Stimulated activated naive B cell treated with anti-CD40 and anti-IgM and Interleukin-4, amounts not matched to agents 10 μg/mL and 1 μg/mL and 100 μg/mL, for 72 hours (primary cell): ENCODE measurements around the gene SLC24A3.

Experiments used
- ATAC-seq, 2 donors: fragments of 150-1000 bp; cut with Tn5 transposase; replicated peaks; 2 replicates each; pipeline ENCODE4 v1.10.0; 2021; ENCODE audit warnings: moderate library complexity in 1 of 2
- DNase-seq: peaks from one replicate; pipeline ENCODE4 v3.0.0; 2021
- H3K27ac Mint-ChIP-seq: one replicate; pipeline ENCODE4 v1.8.0; 2022; ENCODE audit warnings: mild to moderate bottlenecking, mixed read lengths
- H3K27me3 Mint-ChIP-seq, 2 donors: one replicate each; pipeline ENCODE4 v1.8.0; 2022; ENCODE audit warnings: mixed read lengths in 2 of 2
- H3K36me3 Mint-ChIP-seq, 2 donors: one replicate each; pipeline ENCODE4 v1.8.0; 2022; ENCODE audit warnings: mixed read lengths in 2 of 2, mild to moderate bottlenecking in 1 of 2
- H3K4me1 Mint-ChIP-seq, 2 donors: one replicate each; pipeline ENCODE4 v1.8.0; 2022; ENCODE audit warnings: mixed read lengths in 2 of 2, mild to moderate bottlenecking in 1 of 2
- H3K4me3 Mint-ChIP-seq, 2 donors: one replicate each; pipeline ENCODE4 v1.8.0; 2022; ENCODE audit warnings: mild to moderate bottlenecking in 2 of 2, mixed read lengths in 2 of 2, moderate library complexity in 1 of 2
- H3K9me3 Mint-ChIP-seq, 2 donors: one replicate each; pipeline ENCODE4 v1.8.0; 2022; ENCODE audit warnings: mixed read lengths in 2 of 2, mild to moderate bottlenecking in 1 of 2

Gene SLC24A3

DNA sequence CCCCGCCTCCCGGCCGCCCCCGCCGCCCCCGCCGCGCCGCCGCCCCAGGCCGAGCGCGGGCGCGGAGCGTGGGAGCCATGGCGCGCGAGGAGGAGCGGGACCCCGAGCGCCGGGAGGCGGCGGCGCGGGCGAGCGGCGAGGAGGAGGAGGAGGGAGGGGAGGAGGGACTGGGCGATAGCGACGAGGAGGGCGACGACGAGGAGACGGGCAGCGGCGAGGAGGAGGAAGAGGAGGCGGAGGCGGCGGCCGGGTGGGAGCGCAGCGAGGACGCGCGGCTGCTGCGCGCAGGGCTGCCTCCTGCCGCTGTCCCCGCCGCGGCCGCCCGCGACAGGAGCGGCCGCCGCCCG is at the start of gene SLC24A3:
TSS of gene SLC24A3 (plus strand) at position 174 of the 347 bp plus-strand sequence.
- Mint-ChIP-seq H3K27me3 (peaks cover 52 to 63% of the 10 kb centered on the region in 2 donors), H3K4me3 (peak within 1 kb of the TSS; percentile 48 to 55), H3K27ac (peak within 1 kb of the TSS; percentile 37)

DNA sequence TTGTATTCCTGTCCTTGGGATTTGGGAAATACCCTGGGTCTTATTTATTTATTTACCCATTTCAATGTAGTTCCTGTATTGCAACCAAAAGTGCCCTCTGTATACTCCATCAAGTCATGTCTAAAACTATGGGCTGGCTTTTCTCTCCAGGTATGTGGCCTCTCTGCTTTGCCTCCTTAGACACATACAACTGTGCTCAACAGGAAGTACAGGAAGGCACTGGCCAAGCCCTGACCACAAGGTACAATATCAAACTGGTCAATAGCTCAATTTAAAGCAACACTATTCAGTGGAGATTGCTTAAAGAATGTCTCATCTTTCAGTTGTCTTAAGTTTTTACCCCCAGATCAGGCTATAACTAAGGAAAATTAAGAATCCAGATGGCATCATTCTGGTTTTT is 42.3 kb upstream of the SLC24A3 start:
- ATAC-seq = no peak
- H3K27me3 Mint-ChIP-seq = peaks cover 21 to 26% of the 10 kb centered on the region in 2 donors
- no peak overlapping the region for H3K4me3 Mint-ChIP-seq

More for the DNA sequence above, at the start of gene SLC24A3:
- no peak for ATAC-seq
- Mint-ChIP-seq H3K36me3 (no peaks in the 10 kb centered on the region), H3K9me3 (no peaks in the 10 kb centered on the region), H3K4me1 (peaks cover 4 to 13% of the 10 kb centered on the region in 2 donors)
- no peak for DNase-seq

DNA sequence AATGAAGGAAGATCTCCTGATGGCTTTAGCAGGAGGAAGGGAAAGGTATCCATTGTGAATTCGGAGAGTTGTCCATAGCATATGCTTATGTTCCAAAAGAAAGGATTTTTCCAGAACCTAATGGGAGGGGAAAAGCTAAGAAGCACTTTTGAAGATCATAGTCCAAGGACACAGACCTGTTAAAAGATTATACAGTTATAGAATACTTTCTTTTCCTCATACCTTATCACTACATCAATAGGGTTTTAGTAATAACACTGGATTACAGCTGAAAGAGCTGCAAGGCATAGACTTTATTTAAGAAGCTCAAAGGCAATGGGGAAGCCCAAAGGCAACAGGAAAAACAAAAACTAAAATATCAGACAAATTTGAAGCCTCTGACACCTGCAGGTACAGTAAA is 39.8 kb upstream of the SLC24A3 start:
- Mint-ChIP-seq H3K27ac (no peak overlapping the region), H3K36me3 (peaks cover 1 to 4% of the 10 kb centered on the region in 2 donors), H3K9me3 (peaks cover 9 to 12% of the 10 kb centered on the region in 2 donors), H3K4me1 (no peaks in the 10 kb centered on the region), H3K27me3 (peaks cover 11 to 20% of the 10 kb centered on the region in 2 donors), H3K4me3 (no peak overlapping the region)
- DNase-seq = no peak
- no peak for ATAC-seq

More for the DNA sequence above, 42.3 kb upstream of the SLC24A3 start:
- H3K4me1 Mint-ChIP-seq = no peaks in the 10 kb centered on the region
- H3K9me3 Mint-ChIP-seq = peaks cover 10 to 18% of the 10 kb centered on the region in 2 donors
- no peak overlapping the region for H3K27ac Mint-ChIP-seq
- peaks cover 1 to 5% of the 10 kb centered on the region in 2 donors for H3K36me3 Mint-ChIP-seq
- no peak for DNase-seq

DNA sequence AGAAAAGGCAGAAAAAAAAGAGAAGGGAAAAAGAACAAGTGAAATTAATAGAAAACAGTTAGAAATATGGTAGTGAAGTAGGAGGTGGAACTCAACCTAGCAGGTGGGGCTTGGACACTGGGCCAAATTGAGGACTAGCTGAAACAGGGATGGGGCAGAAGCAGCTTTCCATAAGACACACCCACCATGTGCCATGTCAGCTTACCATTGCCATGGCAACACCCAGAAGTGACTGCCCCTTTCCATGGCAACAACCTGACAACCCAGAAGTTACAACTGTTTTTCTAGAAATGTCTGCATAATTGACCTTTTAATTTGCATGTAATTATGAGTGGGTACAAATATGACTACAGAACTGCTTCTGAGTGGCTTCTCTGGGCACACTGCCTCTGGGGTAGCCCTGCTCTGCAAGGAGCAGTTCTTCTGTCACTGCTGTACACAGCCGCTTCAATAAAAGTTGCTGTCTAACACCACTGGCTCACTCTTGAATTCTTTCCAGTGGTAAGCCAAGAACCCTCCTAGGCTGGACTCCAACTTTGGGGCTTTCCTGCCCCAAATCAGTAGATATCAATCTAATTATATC is 35.9 kb upstream of the SLC24A3 start:
- Mint-ChIP-seq H3K36me3 (no peaks in the 10 kb centered on the region), H3K27ac (no peak overlapping the region)

GRCh38 chr20:19181552-19181951 is 30.9 kb upstream of the SLC24A3 start:
- H3K27ac Mint-ChIP-seq = no peak overlapping the region
- no peaks in the 10 kb centered on the region for H3K27me3 Mint-ChIP-seq
- H3K9me3 Mint-ChIP-seq = peaks cover 0 to 4% of the 10 kb centered on the region in 2 donors
- H3K4me1 Mint-ChIP-seq = no peaks in the 10 kb centered on the region
- ATAC-seq (no peak), DNase-seq (no peak)
- no peak overlapping the region for H3K4me3 Mint-ChIP-seq
- no peaks in the 10 kb centered on the region for H3K36me3 Mint-ChIP-seq

More for the DNA sequence above, 35.9 kb upstream of the SLC24A3 start:
- H3K27me3 Mint-ChIP-seq = peaks cover 11 to 12% of the 10 kb centered on the region in 2 donors
- H3K4me1 Mint-ChIP-seq = no peaks in the 10 kb centered on the region
- DNase-seq = no peak
- peaks cover 0 to 2% of the 10 kb centered on the region in 2 donors for H3K9me3 Mint-ChIP-seq
- no peak overlapping the region for H3K4me3 Mint-ChIP-seq
- ATAC-seq = no peak

- no peaks in the 10 kb centered on the region for H3K4me1 Mint-ChIP-seq
- H3K27ac Mint-ChIP-seq = no peak overlapping the region
- H3K4me3 Mint-ChIP-seq = no peak overlapping the region
- no peak for ATAC-seq
- no peaks in the 10 kb centered on the region for H3K36me3 Mint-ChIP-seq
- H3K9me3 Mint-ChIP-seq = peaks cover 3 to 10% of the 10 kb centered on the region in 2 donors
- no peaks in the 10 kb centered on the region for H3K27me3 Mint-ChIP-seq
- no peak for DNase-seq
These were observed 27.4 kb upstream of the SLC24A3 start for GRCh38 chr20:19185083-19185482.

- Mint-ChIP-seq H3K27ac (no peak overlapping the region), H3K36me3 (no peaks in the 10 kb centered on the region), H3K4me3 (no peak overlapping the region), H3K4me1 (no peaks in the 10 kb centered on the region), H3K27me3 (peaks cover 9 to 18% of the 10 kb centered on the region in 2 donors), H3K9me3 (peaks cover 5 to 6% of the 10 kb centered on the region in 2 donors)
- DNase-seq (no peak), ATAC-seq (no peak)
These were observed 19.1 kb upstream of the SLC24A3 start for GRCh38 chr20:19193349-19193748.

- H3K4me3 Mint-ChIP-seq = no peak overlapping the region
- no peaks in the 10 kb centered on the region for H3K9me3 Mint-ChIP-seq
- H3K36me3 Mint-ChIP-seq = no peaks in the 10 kb centered on the region
- peaks cover 52 to 55% of the 10 kb centered on the region in 2 donors for H3K27me3 Mint-ChIP-seq
- no peak overlapping the region for H3K27ac Mint-ChIP-seq
- ATAC-seq (peak; percentile 75 to 79), DNase-seq (peak; percentile 40)
- H3K4me1 Mint-ChIP-seq = peaks cover 3 to 4% of the 10 kb centered on the region in 2 donors
These were observed 6.5 kb upstream of the SLC24A3 start for GRCh38 chr20:19205981-19206396.

DNA sequence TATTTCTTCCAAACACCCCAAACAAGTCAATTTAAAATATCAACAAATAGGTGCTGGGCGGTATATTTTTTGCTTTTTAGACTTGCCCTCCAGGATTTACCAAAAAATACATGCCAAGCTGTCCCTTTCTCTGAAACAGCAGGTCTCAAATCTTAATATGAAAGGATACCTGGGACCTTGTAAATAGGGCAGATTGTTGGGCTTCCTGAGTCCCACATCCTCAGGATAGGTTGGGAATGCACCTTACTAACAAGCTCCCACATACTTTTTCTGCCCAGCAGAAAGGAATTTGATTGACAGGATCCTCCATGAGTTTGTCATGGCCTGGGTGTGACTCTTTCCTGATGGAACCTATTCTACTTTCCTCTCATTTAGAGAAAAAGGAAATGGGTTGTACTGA is 4.9 kb upstream of the SLC24A3 start:
- Mint-ChIP-seq H3K4me1 (peaks cover 3 to 10% of the 10 kb centered on the region in 2 donors), H3K4me3 (no peak overlapping the region), H3K27me3 (peaks cover 55 to 58% of the 10 kb centered on the region in 2 donors), H3K9me3 (no peaks in the 10 kb centered on the region), H3K27ac (no peak overlapping the region), H3K36me3 (no peaks in the 10 kb centered on the region)
- no peak for DNase-seq
- ATAC-seq = no peak

- Mint-ChIP-seq H3K36me3 (no peaks in the 10 kb centered on the region), H3K4me1 (peaks cover 7 to 17% of the 10 kb centered on the region in 2 donors), H3K27me3 (peaks cover 60 to 62% of the 10 kb centered on the region in 2 donors), H3K27ac (no peak overlapping the region), H3K4me3 (no peak overlapping the region), H3K9me3 (no peaks in the 10 kb centered on the region)
- no peak for ATAC-seq
- DNase-seq = no peak
These were observed 1.9 kb upstream of the SLC24A3 start for GRCh38 chr20:19210391-19211155.

DNA sequence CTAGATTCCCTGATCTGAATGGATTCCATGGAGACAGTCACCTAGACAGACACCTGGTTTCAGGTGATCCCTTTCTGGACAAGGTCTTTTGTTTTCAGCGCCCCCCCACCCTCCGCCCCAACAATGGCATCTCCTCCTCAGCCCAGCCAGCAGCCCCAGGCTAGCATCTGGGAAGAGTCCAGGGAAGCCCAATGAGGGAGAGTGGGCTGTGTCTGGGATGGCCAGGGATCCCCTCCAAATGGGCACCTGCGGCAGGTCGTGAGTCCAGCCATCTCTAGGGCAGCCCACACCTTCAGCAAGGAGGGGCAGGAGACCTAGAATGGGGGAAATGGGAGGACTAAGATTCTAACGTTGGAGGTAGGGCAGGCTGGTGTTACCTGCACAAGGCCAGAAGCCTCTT is 1.2 kb upstream of the SLC24A3 start:
- H3K27ac Mint-ChIP-seq = no peak overlapping the region
- H3K27me3 Mint-ChIP-seq = peaks cover 58 to 62% of the 10 kb centered on the region in 2 donors

GRCh38 chr20:19211661-19212468 is 577 bp upstream of the SLC24A3 start:
- peak overlapping the region; percentile 37 for H3K27ac Mint-ChIP-seq
- no peak for DNase-seq
- peaks cover 4 to 13% of the 10 kb centered on the region in 2 donors for H3K4me1 Mint-ChIP-seq
- peak overlapping the region; percentile 48 to 55 for H3K4me3 Mint-ChIP-seq
- no peaks in the 10 kb centered on the region for H3K9me3 Mint-ChIP-seq
- no peaks in the 10 kb centered on the region for H3K36me3 Mint-ChIP-seq
- H3K27me3 Mint-ChIP-seq = peaks cover 57 to 62% of the 10 kb centered on the region in 2 donors
- ATAC-seq = no peak

More for the DNA sequence above, 1.2 kb upstream of the SLC24A3 start:
- DNase-seq = no peak
- no peaks in the 10 kb centered on the region for H3K36me3 Mint-ChIP-seq
- no peak for ATAC-seq
- peaks cover 4 to 13% of the 10 kb centered on the region in 2 donors for H3K4me1 Mint-ChIP-seq
- H3K9me3 Mint-ChIP-seq = no peaks in the 10 kb centered on the region
- H3K4me3 Mint-ChIP-seq = peak overlapping the region; percentile 48 to 55

DNA sequence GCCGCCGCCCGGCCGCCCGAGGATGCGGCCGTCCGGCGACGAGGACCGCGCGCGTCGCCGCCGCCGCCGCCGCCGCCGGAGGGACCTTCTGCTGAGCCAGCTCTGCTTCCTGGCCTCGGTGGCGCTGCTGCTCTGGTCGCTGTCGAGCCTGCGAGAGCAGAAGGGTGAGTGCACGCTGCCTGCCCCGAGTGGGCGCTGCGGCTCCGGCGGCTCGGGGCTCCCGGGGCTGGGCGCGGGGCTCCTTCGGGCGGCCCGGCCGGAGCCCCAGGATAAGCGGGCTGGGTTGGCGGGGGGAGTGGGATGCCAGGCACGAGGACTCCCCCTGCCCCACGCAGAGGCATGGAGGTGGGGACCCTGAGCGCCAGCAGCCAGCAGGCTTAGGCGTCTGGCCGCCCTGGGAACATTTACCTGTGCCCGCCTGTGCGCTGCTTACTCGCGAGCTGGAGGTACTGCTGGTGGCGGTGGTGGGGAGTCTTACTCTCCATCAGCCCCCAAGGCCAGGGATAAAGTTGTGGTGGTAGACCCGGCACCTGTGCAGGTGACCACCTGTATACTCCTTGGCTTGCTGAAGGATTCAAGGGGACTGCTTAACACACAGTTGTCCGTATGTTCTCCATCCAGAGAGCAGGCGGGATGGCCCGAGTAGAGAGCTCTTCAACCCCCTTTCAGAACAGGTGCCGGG is 520 bp downstream of the SLC24A3 start:
- H3K27me3 Mint-ChIP-seq = peaks cover 54 to 64% of the 10 kb centered on the region in 2 donors
- H3K4me3 Mint-ChIP-seq = no peak overlapping the region
- DNase-seq (peak; percentile 37), ATAC-seq (peak; percentile 78 to 80)
- no peaks in the 10 kb centered on the region for H3K9me3 Mint-ChIP-seq
- H3K36me3 Mint-ChIP-seq = no peaks in the 10 kb centered on the region
- no peak overlapping the region for H3K27ac Mint-ChIP-seq
- peaks cover 4 to 13% of the 10 kb centered on the region in 2 donors for H3K4me1 Mint-ChIP-seq
